HT1080 (cell line): ENCODE measurements around the gene RSAD2. TPM values are rescaled to one million over a fixed set of nuclear protein-coding genes. Genes with fewer than 3 reads are reported as not detected.

Source experiments
- DNase-seq: peaks from one replicate; pipeline ENCODE4 v3.0.0-alpha.2; 2015; ENCODE audit warnings: low read depth
- total RNA-seq: library from RNA; depleted of rRNA; stranded (reverse); fragments of >200 nt; shearing (Covaris generic); gene quantifications from 2 replicates; pipeline ENCODE4 v1.2.3, GENCODE V29; 2014

Gene RSAD2
- total RNA-seq, 1 experiment from 2014 or later: not detected

GRCh38 chr2:6905668-6906067 is 28.1 kb downstream of the RSAD2 start:
- DNase-seq: no peak

GRCh38 chr2:6906165-6906741 is 28.7 kb downstream of the RSAD2 start:
- DNase-seq: no peak

- DNase-seq: no peak
These were observed 30.7 kb downstream of the RSAD2 start for GRCh38 chr2:6908291-6908690.

GRCh38 chr2:6909431-6910385 is 32.1 kb downstream of the RSAD2 start:
- DNase-seq: peak; percentile 45

- DNase-seq: no peak
These were observed 34.1 kb downstream of the RSAD2 start for GRCh38 chr2:6911721-6912120.

DNA sequence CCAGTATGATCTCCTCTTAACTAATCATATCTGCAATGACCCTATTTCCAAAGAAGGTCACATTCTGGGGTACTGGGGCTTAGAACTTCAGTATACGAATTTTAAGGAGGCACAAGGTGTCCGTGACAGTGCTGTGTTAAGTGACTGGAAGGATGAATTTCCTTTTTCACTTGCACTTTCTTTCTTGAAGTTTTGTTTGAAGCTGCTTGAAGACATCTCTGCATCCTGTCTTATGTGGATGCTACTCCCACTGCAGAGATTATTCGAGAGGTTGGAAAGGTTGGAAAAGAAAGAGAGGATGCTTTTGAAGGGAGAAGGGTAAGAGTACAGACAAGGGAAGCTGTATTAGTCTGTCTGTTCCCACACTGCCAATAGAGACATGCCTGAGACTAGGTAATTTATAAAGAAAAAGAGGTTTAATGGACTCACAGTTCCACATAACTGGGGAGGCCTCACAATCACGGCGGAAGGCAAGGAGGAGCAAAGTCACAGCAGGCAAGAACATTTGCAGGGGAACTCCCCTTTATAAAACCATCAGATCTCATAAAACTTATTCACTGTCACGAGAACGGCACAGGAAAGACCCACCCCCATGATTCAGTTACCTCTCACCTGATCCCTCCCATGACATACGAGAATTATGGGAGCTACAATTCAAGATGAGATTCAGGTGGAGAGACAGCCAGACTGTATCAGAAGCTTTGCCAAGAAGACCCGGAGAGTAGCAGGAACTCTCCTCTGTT is 36.0 kb downstream of the RSAD2 start:
- no peak for DNase-seq

- DNase-seq: peak; percentile 88
These were observed 37.3 kb downstream of the RSAD2 start for GRCh38 chr2:6914828-6915227.

GRCh38 chr2:6915399-6915798 is 37.8 kb downstream of the RSAD2 start:
- no peak for DNase-seq

GRCh38 chr2:6916224-6916623 is 38.6 kb downstream of the RSAD2 start:
- DNase-seq: no peak

DNA sequence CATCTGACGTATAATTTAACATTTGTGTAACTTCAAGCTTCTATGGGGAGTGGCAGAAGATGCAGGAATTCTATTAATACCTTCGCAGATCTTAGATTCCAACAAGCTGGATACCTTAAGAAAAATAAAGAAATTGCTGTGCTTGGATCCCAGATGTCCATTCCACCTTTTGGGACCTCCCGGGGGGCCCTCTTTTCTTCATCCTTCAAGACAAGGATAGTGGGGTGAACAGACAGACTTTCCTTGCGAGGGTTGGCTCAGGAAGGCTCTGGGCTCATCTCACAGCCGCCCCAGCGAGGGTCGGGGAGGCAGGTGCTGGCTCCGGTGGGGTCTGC is 39.1 kb downstream of the RSAD2 start:
- no peak for DNase-seq

- no peak for DNase-seq
These were observed 39.6 kb downstream of the RSAD2 start, which contains the start of gene RNF144A for GRCh38 chr2:6917071-6917760. Gene RNF144A (plus strand): TSS chr2:6917412. CDS start chr2:6996927, 79,515 bp downstream.

- DNase-seq: no peak
These were observed 40.3 kb downstream of the RSAD2 start for GRCh38 chr2:6917761-6918421.

DNA sequence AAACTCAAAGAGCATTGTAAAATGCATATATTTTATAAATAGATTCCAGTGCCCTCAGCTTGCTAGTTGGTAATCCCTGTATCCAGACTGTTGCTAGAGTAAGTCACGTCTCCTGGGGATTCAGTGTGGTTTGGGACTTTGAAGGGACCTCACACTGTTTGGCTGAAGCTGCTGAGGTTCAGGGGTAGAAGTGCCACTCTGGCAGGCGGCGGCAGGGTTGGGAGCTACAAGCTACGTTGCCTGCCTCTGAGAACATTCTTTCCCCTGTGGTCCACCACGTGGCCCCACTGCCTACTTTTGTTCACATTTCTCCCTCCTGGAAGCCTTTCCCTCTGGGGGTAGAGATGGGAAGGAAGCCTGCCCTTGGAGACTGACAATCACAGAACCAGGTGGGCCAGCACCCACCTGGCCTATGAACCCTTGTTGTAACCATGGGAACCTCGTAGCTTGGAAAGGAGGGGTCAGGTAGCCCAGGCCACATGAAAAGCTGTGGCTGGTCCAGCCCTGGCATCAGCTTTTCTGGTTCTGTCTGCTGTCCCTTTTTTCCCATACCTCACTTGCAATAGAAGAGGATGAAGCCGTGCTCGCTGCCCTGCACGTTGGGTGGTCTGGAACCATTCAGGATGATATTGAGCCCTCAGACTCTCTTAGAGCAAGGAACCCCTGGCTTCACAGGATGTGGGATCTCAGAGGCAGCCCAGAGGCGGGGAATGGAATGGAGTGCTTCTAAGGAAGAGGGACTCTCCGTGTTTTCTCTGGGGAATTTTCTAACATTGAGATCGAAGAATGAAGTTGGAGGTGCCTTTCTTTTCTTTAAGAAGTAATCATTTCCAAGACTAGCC is 42.5 kb downstream of the RSAD2 start:
- DNase-seq: no peak

GRCh38 chr2:6920743-6921064 is 43.1 kb downstream of the RSAD2 start:
- DNase-seq: no peak

DNA sequence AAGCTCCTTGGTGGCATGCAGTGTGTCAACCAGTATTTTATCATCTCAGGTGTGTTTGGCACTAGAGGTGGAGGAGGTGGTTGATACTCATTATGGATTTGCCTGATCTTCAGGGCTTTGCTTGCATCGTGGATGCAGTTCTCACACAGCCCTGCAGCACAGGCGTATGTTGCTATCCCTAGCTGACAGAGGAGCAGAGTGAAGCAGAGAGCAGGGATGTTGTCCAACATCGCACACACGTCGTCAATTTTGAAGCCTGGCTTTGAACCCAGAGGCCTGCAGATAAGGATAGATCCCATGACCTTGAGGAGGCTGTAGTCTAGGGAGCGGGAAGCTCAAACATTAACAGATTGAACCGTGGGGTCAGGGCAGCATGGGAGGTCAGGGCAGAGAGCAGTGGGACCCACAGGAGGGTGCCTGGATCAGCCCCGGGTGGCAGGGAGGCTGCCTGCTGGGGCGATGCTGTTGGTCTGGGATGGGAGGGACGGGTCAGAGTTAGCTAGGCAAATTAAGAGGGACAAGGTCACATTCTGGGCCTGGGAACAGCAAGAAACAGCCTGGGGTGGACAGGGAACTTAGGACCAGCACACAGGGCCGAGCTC is 43.8 kb downstream of the RSAD2 start:
- no peak for DNase-seq

- no peak for DNase-seq
These were observed 44.7 kb downstream of the RSAD2 start for GRCh38 chr2:6922201-6922656.

DNA sequence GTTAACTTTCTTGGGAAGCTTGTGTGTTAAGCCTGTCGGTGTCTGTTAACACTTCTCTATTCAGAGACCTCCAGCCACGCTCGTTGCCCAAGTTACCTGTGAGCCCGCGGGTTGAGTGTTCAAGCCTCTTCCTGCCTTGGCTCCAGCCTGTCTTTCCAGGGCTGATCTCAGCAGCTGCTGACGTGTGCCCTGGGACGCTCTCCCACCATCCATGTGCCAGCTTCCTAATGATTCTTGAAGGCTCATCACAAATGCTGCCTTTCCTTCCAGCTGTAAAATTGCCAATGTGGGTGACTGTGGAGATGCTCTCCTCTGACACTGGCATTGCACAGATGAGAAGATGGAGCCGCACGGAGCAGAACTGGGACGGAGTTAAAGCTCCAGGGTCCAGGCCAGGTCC is 45.7 kb downstream of the RSAD2 start:
- DNase-seq: no peak

- no peak for DNase-seq
These were observed 46.7 kb downstream of the RSAD2 start for GRCh38 chr2:6924101-6924923.

- DNase-seq: no peak
These were observed 47.4 kb downstream of the RSAD2 start for GRCh38 chr2:6924924-6925409.
